Measurements from ENCODE around the gene HSBP1L1.

Gene HSBP1L1

GRCh38 chr18:79971986-79972385 lies 7.5 kb downstream of the HSBP1L1 start:
- no peak for ATAC-seq (ENCODE audit: low read depth)
- Histone ChIP-seq H3K27ac (ENCODE audit: poor library complexity, severe bottlenecking) (no peak overlapping the region), H3K4me1 (ENCODE audit: insufficient read depth, poor library complexity, severe bottlenecking) (no peaks in the 10 kb centered on the region), H3K4me3 (ENCODE audit: severe bottlenecking) (no peak overlapping the region), H3K36me3 (ENCODE audit: low read depth) (peaks cover 86% of the 10 kb centered on the region), H3K9me3 (ENCODE audit: severe bottlenecking) (no peaks in the 10 kb centered on the region), H3K27me3 (ENCODE audit: insufficient read depth, poor library complexity, severe bottlenecking) (no peaks in the 10 kb centered on the region)
- no peak for DNase-seq (ENCODE audit: low spot score)
- TF ChIP-seq CTCF (IDR thresholded peaks at IDR 0.05; ENCODE audit: poor library complexity, severe bottlenecking) = no peak

- TF ChIP-seq CTCF (IDR thresholded peaks at IDR 0.05; ENCODE audit: poor library complexity, severe bottlenecking) = no peak
- Histone ChIP-seq H3K4me3 (ENCODE audit: severe bottlenecking) (no peak overlapping the region), H3K9me3 (ENCODE audit: severe bottlenecking) (peaks cover 2% of the 10 kb centered on the region), H3K4me1 (ENCODE audit: insufficient read depth, poor library complexity, severe bottlenecking) (no peaks in the 10 kb centered on the region), H3K36me3 (ENCODE audit: low read depth) (peaks cover 87% of the 10 kb centered on the region), H3K27me3 (ENCODE audit: insufficient read depth, poor library complexity, severe bottlenecking) (no peaks in the 10 kb centered on the region), H3K27ac (ENCODE audit: poor library complexity, severe bottlenecking) (no peak overlapping the region)
- no peak for DNase-seq (ENCODE audit: low spot score)
- no peak for ATAC-seq (ENCODE audit: low read depth)
Measured at GRCh38 chr18:79972720-79973119, 8.3 kb downstream of the HSBP1L1 start.

GRCh38 chr18:79973517-79973916 lies 9.1 kb downstream of the HSBP1L1 start:
- DNase-seq (ENCODE audit: low spot score) = no peak
- H3K9me3 ChIP-seq (ENCODE audit: severe bottlenecking) = peaks cover 2% of the 10 kb centered on the region
- H3K4me1 ChIP-seq (ENCODE audit: insufficient read depth, poor library complexity, severe bottlenecking) = no peaks in the 10 kb centered on the region
- TF ChIP-seq CTCF (IDR thresholded peaks at IDR 0.05; ENCODE audit: poor library complexity, severe bottlenecking) = no peak
- H3K27me3 ChIP-seq (ENCODE audit: insufficient read depth, poor library complexity, severe bottlenecking) = no peaks in the 10 kb centered on the region
- H3K36me3 ChIP-seq (ENCODE audit: low read depth) = peaks cover 87% of the 10 kb centered on the region
- no peak overlapping the region for H3K4me3 ChIP-seq (ENCODE audit: severe bottlenecking)
- no peak overlapping the region for H3K27ac ChIP-seq (ENCODE audit: poor library complexity, severe bottlenecking)
- no peak for ATAC-seq (ENCODE audit: low read depth)

GRCh38 chr18:79974025-79974654 lies 9.7 kb downstream of the HSBP1L1 start:
- Histone ChIP-seq H3K9me3 (ENCODE audit: severe bottlenecking) (peaks cover 2% of the 10 kb centered on the region), H3K4me1 (ENCODE audit: insufficient read depth, poor library complexity, severe bottlenecking) (no peaks in the 10 kb centered on the region), H3K4me3 (ENCODE audit: severe bottlenecking) (no peak overlapping the region), H3K27me3 (ENCODE audit: insufficient read depth, poor library complexity, severe bottlenecking) (no peaks in the 10 kb centered on the region), H3K36me3 (ENCODE audit: low read depth) (peaks cover 90% of the 10 kb centered on the region), H3K27ac (ENCODE audit: poor library complexity, severe bottlenecking) (no peak overlapping the region)
- TF ChIP-seq CTCF (IDR thresholded peaks at IDR 0.05; ENCODE audit: poor library complexity, severe bottlenecking) = no peak
- ATAC-seq (ENCODE audit: low read depth) (no peak), DNase-seq (ENCODE audit: low spot score) (no peak)

GRCh38 chr18:79975043-79975442 lies 10.6 kb downstream of the HSBP1L1 start:
- no peak for TF ChIP-seq CTCF (IDR thresholded peaks at IDR 0.05; ENCODE audit: poor library complexity, severe bottlenecking)
- H3K4me3 ChIP-seq (ENCODE audit: severe bottlenecking) = no peak overlapping the region
- no peak for ATAC-seq (ENCODE audit: low read depth)
- no peak overlapping the region for H3K27ac ChIP-seq (ENCODE audit: poor library complexity, severe bottlenecking)
- H3K9me3 ChIP-seq (ENCODE audit: severe bottlenecking) = peaks cover 2% of the 10 kb centered on the region
- no peaks in the 10 kb centered on the region for H3K4me1 ChIP-seq (ENCODE audit: insufficient read depth, poor library complexity, severe bottlenecking)
- H3K36me3 ChIP-seq (ENCODE audit: low read depth) = peaks cover 93% of the 10 kb centered on the region
- no peak for DNase-seq (ENCODE audit: low spot score)
- H3K27me3 ChIP-seq (ENCODE audit: insufficient read depth, poor library complexity, severe bottlenecking) = no peaks in the 10 kb centered on the region

Measured in RWPE2 (cell line).